Lower lobe of right lung (tissue), 2 donors: ENCODE data around the gene BORCS8. TPM values are rescaled to one million over a fixed set of nuclear protein-coding genes. Genes with fewer than 3 reads are reported as not detected.

Experiments used
- ATAC-seq, 2 donors: fragments of 200-7000 bp; cut with Tn5 transposase; one replicate each; pipeline ENCODE4 v1.9.1; 2020 to 2022; ENCODE audit warnings: mild to moderate bottlenecking in 2 of 2, moderate library complexity in 2 of 2
- DNase-seq: peaks from one replicate; pipeline ENCODE4 v3.0.0-alpha.2; 2020
- H3K27ac ChIP-seq: fragments of 200-600 bp; one replicate; pipeline ENCODE4 v1.8.0; 2022
- H3K27me3 ChIP-seq: fragments of 200-600 bp; one replicate; pipeline ENCODE4 v1.8.0; 2022; ENCODE audit warnings: low read depth
- H3K36me3 ChIP-seq: fragments of 200-600 bp; one replicate; pipeline ENCODE4 v1.8.0; 2022; ENCODE audit warnings: mild to moderate bottlenecking
- H3K4me1 ChIP-seq: fragments of 200-600 bp; one replicate; pipeline ENCODE4 v1.8.0; 2022
- H3K4me3 ChIP-seq: fragments of 200-600 bp; one replicate; pipeline ENCODE4 v1.8.0; 2022; ENCODE audit warnings: mild to moderate bottlenecking
- H3K9me3 ChIP-seq: fragments of 200-600 bp; one replicate; pipeline ENCODE4 v1.8.0; 2022
- CTCF ChIP-seq: fragments of 200-600 bp; IDR thresholded peaks from one replicate; pipeline ENCODE4 v1.8.0; 2022; ENCODE audit warnings: antibody characterized with exemption, mild to moderate bottlenecking
- intact Hi-C: fragments of 100-400 bp; cut with DNase I; formaldehyde crosslinking; loops from one replicate; pipeline ENCODE4 v1.11.0; 2022
- total RNA-seq: library from RNA; stranded (reverse); fragmentation: NEBNext Ultra II Directional; extraction: Animal tissue kit (Norgen Biotek cat#: 25700); gene quantifications from one replicate; pipeline ENCODE4 v1.2.1, GENCODE V29; 2021
- donor health status: DM: no; HTN: yes; CAD: no; lungs with severe emphysema.

BORCS8 gene
- total RNA-seq, 1 donor from 2014 or later = 29.4 TPM

- Histone ChIP-seq H3K36me3 (no peaks in the 10 kb centered on the region), H3K4me1 (peaks cover 7% of the 10 kb centered on the region), H3K9me3 (no peaks in the 10 kb centered on the region), H3K27me3 (no peaks in the 10 kb centered on the region), H3K27ac (no peak overlapping the region), H3K4me3 (peak overlapping the region; percentile 37)
- intact Hi-C loops = no loop called here
- TF ChIP-seq CTCF = no peak
- ATAC-seq = no peak
- no peak for DNase-seq
Measured at GRCh38 chr19:19169236-19170052, 22.5 kb downstream of the BORCS8 start.

GRCh38 chr19:19167612-19168011 is 24.3 kb downstream of the BORCS8 start:
- peaks cover 7% of the 10 kb centered on the region for H3K4me1 ChIP-seq
- H3K4me3 ChIP-seq = no peak overlapping the region
- no peak overlapping the region for H3K27ac ChIP-seq
- DNase-seq = no peak
- ATAC-seq = no peak
- no peak for TF ChIP-seq CTCF
- no peaks in the 10 kb centered on the region for H3K36me3 ChIP-seq
- no peaks in the 10 kb centered on the region for H3K27me3 ChIP-seq
- intact Hi-C loops = no loop called here
- no peaks in the 10 kb centered on the region for H3K9me3 ChIP-seq

- no peak overlapping the region for H3K27ac ChIP-seq
- no peak overlapping the region for H3K4me3 ChIP-seq
- no peak for DNase-seq
- no peaks in the 10 kb centered on the region for H3K9me3 ChIP-seq
- no peaks in the 10 kb centered on the region for H3K27me3 ChIP-seq
- ATAC-seq = no peak
- peaks cover 5% of the 10 kb centered on the region for H3K4me1 ChIP-seq
- H3K36me3 ChIP-seq = no peaks in the 10 kb centered on the region
- intact Hi-C loops = no loop called here
- no peak for TF ChIP-seq CTCF
Measured at GRCh38 chr19:19165396-19165795, 26.6 kb downstream of the BORCS8 start.

- Histone ChIP-seq H3K27me3 (no peaks in the 10 kb centered on the region), H3K27ac (no peak overlapping the region), H3K36me3 (no peaks in the 10 kb centered on the region), H3K4me3 (no peak overlapping the region), H3K4me1 (no peaks in the 10 kb centered on the region), H3K9me3 (no peaks in the 10 kb centered on the region)
- no peak for DNase-seq
- intact Hi-C loops = no loop called here
- TF ChIP-seq CTCF = no peak
- ATAC-seq = no peak
Measured at GRCh38 chr19:19162495-19162894, 29.5 kb downstream of the BORCS8 start.

GRCh38 chr19:19160461-19161035 is 31.4 kb downstream of the BORCS8 start:
- H3K27me3 ChIP-seq = no peaks in the 10 kb centered on the region
- no peak overlapping the region for H3K4me3 ChIP-seq
- intact Hi-C loops = no loop called here
- H3K9me3 ChIP-seq = no peaks in the 10 kb centered on the region
- no peaks in the 10 kb centered on the region for H3K4me1 ChIP-seq
- ATAC-seq = no peak
- DNase-seq = no peak
- H3K27ac ChIP-seq = no peak overlapping the region
- H3K36me3 ChIP-seq = no peaks in the 10 kb centered on the region
- no peak for TF ChIP-seq CTCF
